Vagina (tissue), 2 donors: ENCODE data around the gene IL16. TPM values are rescaled to one million over a fixed set of nuclear protein-coding genes. Genes with fewer than 3 reads are reported as not detected.
A peak's percentile ranks its signal among the peaks of the same experiment; 100 is the strongest.

Experiments
- DNase-seq, 2 donors: peaks; one replicate each; pipeline ENCODE4 v3.0.0-alpha.2; 2017; ENCODE audit errors: extremely low spot score in 2 of 2
- H3K27ac ChIP-seq: fragments of 200-600 bp; sonication (generic); one replicate; pipeline ENCODE4 v1.5.1; 2019
- H3K27me3 ChIP-seq: fragments of 200-600 bp; sonication (generic); one replicate; pipeline ENCODE4 v1.5.1; 2019
- H3K36me3 ChIP-seq, 2 donors: fragments of 200-600 bp; sonication (generic); one replicate each; pipeline ENCODE4 v1.5.1; 2017 to 2019
- H3K4me1 ChIP-seq: fragments of 200-600 bp; sonication (generic); one replicate; pipeline ENCODE4 v1.5.1; 2019
- H3K4me3 ChIP-seq, 2 donors: fragments of 200-600 bp; sonication (generic); 1 replicate in 1 of 2; 2 replicates in 1 of 2; pipeline ENCODE4 v1.5.1; 2016 to 2019
- H3K9me3 ChIP-seq: fragments of 200-600 bp; sonication (generic); one replicate; pipeline ENCODE4 v1.5.1; 2019
- CTCF ChIP-seq, 3 experiments: fragments of 450-650 bp in 2 of 3; fragments of 200-600 bp in 1 of 3; sonication (generic) in 1 of 3; IDR thresholded peaks; one replicate each; pipeline ENCODE4 v1.5.1; 2017 to 2019; ENCODE audit warnings: antibody characterized with exemption in 3 of 3, mild to moderate bottlenecking in 2 of 3, moderate library complexity in 2 of 3
- POLR2A ChIP-seq, 2 donors: fragments of 450-650 bp; IDR thresholded peaks; one replicate each; pipeline ENCODE4 v1.6.1; 2017; ENCODE audit warnings: antibody characterized with exemption in 2 of 2, mild to moderate bottlenecking in 2 of 2, moderate library complexity in 2 of 2
- POLR2AphosphoS5 ChIP-seq, 2 donors: sonication (generic); formaldehyde crosslinking; IDR thresholded peaks; one replicate each; pipeline ENCODE4 v1.9.0; 2017; ENCODE audit warnings: antibody characterized with exemption in 2 of 2, mild to moderate bottlenecking in 2 of 2, low read depth in 1 of 2; ENCODE audit not compliant: insufficient read depth in 1 of 2
- intact Hi-C: fragments of 100-400 bp; cut with DNase I; formaldehyde crosslinking; loops from one replicate; pipeline ENCODE4 v1.15.1; 2023
- total RNA-seq: library from RNA; depleted of rRNA; stranded (reverse); fragments of >200 nt; gene quantifications from one replicate; pipeline ENCODE4 v1.2.3, GENCODE V29; 2016

IL16 gene
- total RNA-seq, 1 donor from 2014 or later: 19.9 TPM

GRCh38 chr15:81274931-81275707 lies 78.4 kb downstream of the IL16 start:
- H3K27me3 ChIP-seq: no peaks in the 10 kb centered on the region
- H3K9me3 ChIP-seq: no peaks in the 10 kb centered on the region
- DNase-seq: peak in 1 of 2 donors; percentile 89
- peak; percentile 66 to 90 (median 90) for TF ChIP-seq CTCF (IDR thresholded peaks at IDR 0.05)
- no peak for TF ChIP-seq POLR2AphosphoS5 (IDR thresholded peaks at IDR 0.05; ENCODE audit: insufficient read depth in 1 of 2, low read depth in 1 of 2)
- intact Hi-C loops: loop anchor here (1.0 kb wide), 1 partner anchor 127 kb away; no protein-coding TSS in a partner anchor
- peaks cover 23% of the 10 kb centered on the region for H3K4me1 ChIP-seq
- no peak overlapping the region for H3K4me3 ChIP-seq
- H3K36me3 ChIP-seq: no peaks in the 10 kb centered on the region
- H3K27ac ChIP-seq: peak overlapping the region; percentile 78

DNA sequence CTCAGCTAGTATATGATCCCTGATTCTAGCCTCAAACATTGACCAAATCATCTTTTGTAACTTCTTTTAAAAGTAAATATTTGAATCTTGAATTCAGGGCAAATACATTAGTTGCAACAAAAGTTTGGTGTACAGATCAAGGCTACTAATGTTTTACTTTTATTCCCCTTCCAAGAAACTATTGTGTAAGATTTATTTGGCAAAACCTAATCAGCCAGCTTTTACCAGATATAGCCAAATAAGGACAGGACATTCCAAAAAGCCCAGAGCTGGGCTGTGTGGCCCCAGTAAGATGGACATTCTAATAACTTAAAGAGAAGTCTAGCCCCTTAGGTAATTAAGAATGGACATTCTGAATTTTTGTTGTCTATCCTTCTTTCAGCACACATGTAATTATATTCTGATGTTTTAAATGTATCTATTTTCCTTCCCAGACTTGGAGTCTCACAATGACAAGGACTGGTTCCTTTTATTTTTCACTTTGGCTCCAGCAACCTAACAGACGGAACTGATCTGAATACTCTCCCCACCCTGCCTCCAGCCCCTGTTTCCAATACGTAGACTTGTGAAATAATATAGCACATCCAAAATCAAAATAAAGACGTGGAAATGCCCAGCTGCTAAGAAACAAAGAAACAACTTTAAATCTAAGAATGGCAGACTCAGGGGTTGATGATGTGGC lies 79.2 kb downstream of the IL16 start:
- H3K4me1 ChIP-seq: peaks cover 30% of the 10 kb centered on the region
- no peak for TF ChIP-seq POLR2AphosphoS5 (IDR thresholded peaks at IDR 0.05; ENCODE audit: insufficient read depth in 1 of 2, low read depth in 1 of 2)
- TF ChIP-seq POLR2A (IDR thresholded peaks at IDR 0.05): no peak
- TF ChIP-seq CTCF (IDR thresholded peaks at IDR 0.05): no peak
- DNase-seq: peak in 1 of 2 donors; percentile 78
- no peaks in the 10 kb centered on the region for H3K36me3 ChIP-seq
- H3K9me3 ChIP-seq: no peaks in the 10 kb centered on the region
- peak overlapping the region; percentile 53 for H3K27ac ChIP-seq
- no peak overlapping the region for H3K4me3 ChIP-seq
- H3K27me3 ChIP-seq: no peaks in the 10 kb centered on the region
- intact Hi-C loops: no loop called here

GRCh38 chr15:81276967-81277366 lies 80.3 kb downstream of the IL16 start:
- TF ChIP-seq POLR2A (IDR thresholded peaks at IDR 0.05): no peak
- TF ChIP-seq CTCF (IDR thresholded peaks at IDR 0.05): no peak
- no peak for TF ChIP-seq POLR2AphosphoS5 (IDR thresholded peaks at IDR 0.05; ENCODE audit: insufficient read depth in 1 of 2, low read depth in 1 of 2)
- H3K36me3 ChIP-seq: no peaks in the 10 kb centered on the region
- H3K27me3 ChIP-seq: no peaks in the 10 kb centered on the region
- DNase-seq: no peak
- no peak overlapping the region for H3K4me3 ChIP-seq
- intact Hi-C loops: no loop called here
- H3K4me1 ChIP-seq: peaks cover 30% of the 10 kb centered on the region
- no peaks in the 10 kb centered on the region for H3K9me3 ChIP-seq
- no peak overlapping the region for H3K27ac ChIP-seq

GRCh38 chr15:81277851-81278250 lies 81.2 kb downstream of the IL16 start:
- intact Hi-C loops: no loop called here
- no peaks in the 10 kb centered on the region for H3K9me3 ChIP-seq
- H3K4me3 ChIP-seq: no peak overlapping the region
- no peak for DNase-seq
- peaks cover 30% of the 10 kb centered on the region for H3K4me1 ChIP-seq
- H3K36me3 ChIP-seq: no peaks in the 10 kb centered on the region
- no peaks in the 10 kb centered on the region for H3K27me3 ChIP-seq
- no peak overlapping the region for H3K27ac ChIP-seq
- TF ChIP-seq POLR2A (IDR thresholded peaks at IDR 0.05): no peak
- no peak for TF ChIP-seq CTCF (IDR thresholded peaks at IDR 0.05)
- no peak for TF ChIP-seq POLR2AphosphoS5 (IDR thresholded peaks at IDR 0.05; ENCODE audit: insufficient read depth in 1 of 2, low read depth in 1 of 2)
